NOMO-1 treated with dmso at 0.1 percent for 144 hours (cell line): ENCODE measurements around the gene SPOCK2.

Source experiments
- DNase-seq: peaks from one replicate; lab custom pipeline; 2025; ENCODE audit not compliant: unreplicated experiment; lab: John Stamatoyannopoulos, UW

Gene SPOCK2

GRCh38 chr10:72074574-72075375, 13.6 kb downstream of the SPOCK2 start:
- DNase-seq, result no peak

- no peak for DNase-seq
Measured at GRCh38 chr10:72073708-72074573, 14.4 kb downstream of the SPOCK2 start.

- DNase-seq, result no peak
Measured at GRCh38 chr10:72072639-72073038, 15.7 kb downstream of the SPOCK2 start.

- no peak for DNase-seq
Measured at GRCh38 chr10:72072046-72072445, 16.3 kb downstream of the SPOCK2 start.

GRCh38 chr10:72069751-72070526, 18.4 kb downstream of the SPOCK2 start:
- DNase-seq, result no peak

GRCh38 chr10:72068901-72069446, 19.4 kb downstream of the SPOCK2 start:
- DNase-seq, result no peak

GRCh38 chr10:72068126-72068765, 20.1 kb downstream of the SPOCK2 start:
- no peak for DNase-seq

- no peak for DNase-seq
Measured at GRCh38 chr10:72067463-72068125, 20.8 kb downstream of the SPOCK2 start.

- no peak for DNase-seq
Measured at GRCh38 chr10:72066318-72067284, 21.8 kb downstream of the SPOCK2 start.

GRCh38 chr10:72065439-72066025, 22.8 kb downstream of the SPOCK2 start:
- DNase-seq, result no peak

- no peak for DNase-seq
Measured at GRCh38 chr10:72063703-72064391, 24.5 kb downstream of the SPOCK2 start.

- no peak for DNase-seq
Measured at GRCh38 chr10:72062832-72063702, 25.3 kb downstream of the SPOCK2 start.

- DNase-seq, result no peak
Measured at GRCh38 chr10:72062382-72062781, 26.0 kb downstream of the SPOCK2 start.

- no peak for DNase-seq
Measured at GRCh38 chr10:72061930-72062329, 26.4 kb downstream of the SPOCK2 start.

- DNase-seq, result no peak
Measured at GRCh38 chr10:72061491-72061890, 26.9 kb downstream of the SPOCK2 start.

- DNase-seq, result no peak
Measured at GRCh38 chr10:72059843-72060822, 28.2 kb downstream of the SPOCK2 start.
